SK-N-MC (cell line): Measurements from ENCODE around the gene ZDHHC24.

Experiments used
- EZH2 ChIP-seq: fragments of 200-600 bp; sonication (generic); IDR thresholded peaks from one replicate; pipeline ENCODE4 v1.6.1; 2017; ENCODE audit warnings: antibody characterized with exemption
- POLR2AphosphoS5 ChIP-seq: IDR thresholded peaks from 2 replicates; pipeline ENCODE4 v1.6.1; 2012; ENCODE audit warnings: mild to moderate bottlenecking, low read depth, low read length, borderline replicate concordance

- TF ChIP-seq EZH2: no peak
- no peak for TF ChIP-seq POLR2AphosphoS5
These were observed 12.0 kb upstream of the ZDHHC24 start for GRCh38 chr11:66557733-66558326.
